NCI-H146 (cell line): ENCODE results near the gene SLC9B2.

ENCODE experiments used
- DNase-seq: peaks from one replicate; lab custom pipeline; 2025; lab: John Stamatoyannopoulos, UW

Gene SLC9B2, protein sequence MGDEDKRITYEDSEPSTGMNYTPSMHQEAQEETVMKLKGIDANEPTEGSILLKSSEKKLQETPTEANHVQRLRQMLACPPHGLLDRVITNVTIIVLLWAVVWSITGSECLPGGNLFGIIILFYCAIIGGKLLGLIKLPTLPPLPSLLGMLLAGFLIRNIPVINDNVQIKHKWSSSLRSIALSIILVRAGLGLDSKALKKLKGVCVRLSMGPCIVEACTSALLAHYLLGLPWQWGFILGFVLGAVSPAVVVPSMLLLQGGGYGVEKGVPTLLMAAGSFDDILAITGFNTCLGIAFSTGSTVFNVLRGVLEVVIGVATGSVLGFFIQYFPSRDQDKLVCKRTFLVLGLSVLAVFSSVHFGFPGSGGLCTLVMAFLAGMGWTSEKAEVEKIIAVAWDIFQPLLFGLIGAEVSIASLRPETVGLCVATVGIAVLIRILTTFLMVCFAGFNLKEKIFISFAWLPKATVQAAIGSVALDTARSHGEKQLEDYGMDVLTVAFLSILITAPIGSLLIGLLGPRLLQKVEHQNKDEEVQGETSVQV

DNA sequence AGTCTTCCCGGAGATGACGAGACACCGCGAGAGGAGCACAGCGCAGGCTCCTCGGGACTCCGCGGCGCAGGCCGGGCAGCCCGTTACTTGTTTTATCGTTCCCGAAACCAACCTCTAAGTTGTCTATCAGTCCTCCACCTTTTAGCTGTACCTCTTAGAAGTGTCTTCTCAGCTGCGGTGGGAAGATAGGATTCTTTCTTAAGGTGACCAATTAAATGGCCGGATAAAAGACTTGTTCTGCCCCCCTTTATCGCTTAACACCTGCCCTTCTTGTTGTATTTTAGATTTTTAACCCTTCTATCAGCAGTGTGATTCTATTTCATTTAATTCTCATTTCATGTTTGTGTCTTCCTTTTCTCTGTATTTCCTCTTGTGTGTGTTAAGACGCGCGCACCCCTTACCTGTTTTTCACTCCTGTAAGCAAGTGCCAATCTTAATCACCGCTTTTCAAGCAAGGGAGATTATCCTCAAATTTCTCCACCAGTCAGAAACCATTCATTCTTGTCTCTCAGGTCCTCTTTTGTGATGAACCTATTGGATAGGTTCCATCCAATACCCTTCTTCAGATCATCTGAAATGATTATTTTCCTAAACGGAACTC lies at the start of gene SLC9B2:
SLC9B2 (minus strand) TSS at position 15 of the 601 bp plus-strand sequence. CDS start 9,211 bp downstream, outside the sequence.
- no peak for DNase-seq

DNA sequence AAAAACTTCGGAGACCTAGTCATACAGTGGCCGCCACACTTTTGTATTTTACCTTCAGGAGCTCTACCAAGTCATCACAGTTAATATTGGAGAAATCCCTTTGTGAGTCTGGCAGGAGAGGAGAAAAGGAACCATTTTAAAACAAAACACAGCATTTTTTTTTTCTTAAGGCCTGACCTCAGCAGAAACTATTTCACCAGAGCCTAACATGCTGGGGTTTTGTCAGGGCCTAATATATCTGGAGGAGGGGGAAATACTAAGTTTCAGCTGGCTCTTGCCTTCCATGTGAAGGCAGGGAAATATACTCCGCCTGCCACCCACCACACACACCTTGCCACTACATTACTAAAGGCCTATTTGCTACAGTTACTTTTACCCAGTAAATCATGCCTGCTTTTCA lies 49.6 kb upstream of the SLC9B2 start:
- no peak for DNase-seq

DNA sequence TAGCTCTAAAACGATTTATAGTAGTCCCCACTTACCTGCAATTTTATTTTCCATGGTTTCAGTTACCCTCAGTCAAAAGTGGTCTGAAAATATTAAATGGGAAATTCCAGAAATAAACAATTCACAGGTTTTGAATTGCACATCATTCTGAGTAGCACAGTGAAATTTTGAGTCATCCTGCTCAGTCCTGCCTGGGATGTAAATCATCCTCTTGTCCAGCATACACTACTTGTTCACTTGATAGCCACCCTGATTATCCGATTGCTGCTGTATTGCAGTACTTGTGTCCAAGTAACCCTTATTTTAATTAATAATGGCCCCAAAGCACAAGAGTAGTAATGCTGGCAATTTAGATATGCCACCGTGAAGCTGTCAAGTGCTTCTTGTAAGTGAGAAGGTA lies 46.6 kb upstream of the SLC9B2 start:
- no peak for DNase-seq

DNA sequence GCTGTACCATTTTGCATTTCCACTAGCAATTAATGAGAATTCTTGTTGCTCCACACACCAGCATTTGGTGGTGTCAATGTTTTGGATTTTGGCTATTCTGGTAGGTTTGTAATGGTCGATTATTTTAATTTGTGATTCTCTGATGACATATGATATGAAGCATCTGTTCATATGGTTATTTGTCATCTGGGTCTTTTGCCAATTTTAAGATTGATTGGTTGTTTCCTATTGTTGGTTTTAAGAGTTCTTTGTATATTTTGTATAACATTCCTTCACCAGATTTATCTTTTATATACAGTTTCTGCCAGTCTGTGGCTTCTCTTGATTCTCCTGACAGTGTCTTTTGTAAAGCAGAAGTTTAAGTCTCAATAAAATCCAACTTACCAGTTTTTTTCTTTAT lies 41.6 kb upstream of the SLC9B2 start:
- DNase-seq: no peak

DNA sequence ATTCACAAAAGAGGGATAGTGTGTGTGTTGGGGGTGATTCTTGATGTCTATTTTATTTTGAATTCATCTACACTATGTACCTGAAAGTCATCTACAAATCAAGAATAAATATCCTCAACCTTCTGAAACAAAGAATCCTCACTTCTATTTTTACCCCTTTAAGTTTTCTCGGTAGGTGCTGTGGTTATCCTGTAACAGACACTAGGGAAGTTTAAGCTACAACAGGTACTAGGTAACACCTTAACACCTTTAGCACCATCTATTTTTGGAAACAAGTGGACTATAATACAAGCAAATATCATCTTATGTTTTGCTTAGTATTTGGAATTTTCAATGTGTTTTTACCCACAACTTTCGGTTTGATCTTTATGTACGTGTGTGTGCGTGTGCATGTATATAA lies 35.0 kb upstream of the SLC9B2 start:
- DNase-seq: no peak

DNA sequence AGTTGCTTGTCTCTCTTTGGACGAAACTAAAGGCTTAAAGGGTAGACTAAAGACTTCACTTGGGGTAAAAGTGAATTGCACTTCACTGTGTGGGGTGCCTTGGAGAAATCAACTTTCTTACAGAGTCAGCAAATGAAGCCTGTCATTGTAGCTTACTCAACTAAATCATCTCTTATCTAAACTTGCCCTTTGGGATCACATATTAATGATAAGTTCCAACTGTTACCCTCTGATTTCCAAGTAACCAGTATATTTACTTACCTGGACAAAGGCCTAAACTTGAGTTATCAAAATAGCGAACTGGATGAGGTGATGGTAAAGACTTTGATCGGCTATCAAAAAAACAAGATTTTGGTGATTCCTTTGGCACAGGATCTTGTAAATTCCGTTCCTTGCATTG lies 32.0 kb upstream of the SLC9B2 start:
- DNase-seq: no peak

DNA sequence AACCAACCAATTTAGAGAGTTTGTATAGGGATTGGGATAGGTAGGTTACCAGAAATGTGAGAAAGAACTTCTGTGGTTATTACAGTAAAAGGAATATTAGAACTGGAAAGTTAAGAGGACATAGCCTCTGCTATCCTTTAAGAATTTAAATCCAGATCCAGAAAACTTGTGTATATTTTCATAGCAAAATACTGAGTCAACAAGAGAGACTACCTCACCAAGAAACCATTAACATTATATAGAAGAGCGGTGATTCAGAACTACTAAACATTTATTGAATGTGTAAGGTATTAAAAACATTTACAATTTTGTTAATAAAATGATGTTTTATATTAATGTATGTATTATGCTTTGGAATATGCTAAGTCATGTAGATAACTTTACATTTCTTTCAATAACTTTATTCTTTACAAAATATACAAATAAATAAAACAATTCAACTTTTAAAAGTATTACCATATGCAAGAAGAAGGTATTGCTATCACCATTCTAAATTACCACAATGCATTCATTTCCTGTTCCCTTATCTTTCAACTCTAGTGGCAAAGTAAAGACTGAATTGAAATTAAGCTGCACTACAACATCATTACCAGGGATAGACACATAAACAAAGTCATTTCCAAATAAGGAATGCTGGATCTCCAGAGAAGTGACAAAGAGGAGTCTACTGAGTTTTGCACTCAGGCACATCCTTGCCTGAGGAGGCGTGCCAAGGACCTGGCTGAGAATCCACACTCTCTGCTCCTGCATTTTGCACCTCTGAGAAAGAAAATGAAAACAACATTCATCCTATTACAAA lies 29.2 kb upstream of the SLC9B2 start:
- DNase-seq: no peak

DNA sequence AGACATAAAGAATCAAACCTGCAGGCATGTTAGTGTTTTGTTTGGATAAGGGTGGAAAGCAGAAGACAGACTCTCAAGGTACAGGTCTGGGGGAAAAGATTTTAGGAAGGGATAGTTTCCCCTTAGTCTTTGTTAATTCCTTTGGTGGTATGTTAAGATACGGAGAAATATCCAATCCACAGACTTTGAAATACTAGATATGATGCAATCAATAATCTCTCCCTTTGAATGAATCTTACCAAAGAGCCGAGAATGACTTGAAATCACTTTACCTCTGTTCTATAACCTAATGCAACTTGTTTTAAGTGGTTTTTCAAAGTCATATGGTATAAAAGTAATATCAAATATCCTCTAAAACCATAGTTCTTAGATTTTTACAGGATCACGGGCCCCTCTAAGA lies 28.3 kb upstream of the SLC9B2 start:
- DNase-seq: no peak

DNA sequence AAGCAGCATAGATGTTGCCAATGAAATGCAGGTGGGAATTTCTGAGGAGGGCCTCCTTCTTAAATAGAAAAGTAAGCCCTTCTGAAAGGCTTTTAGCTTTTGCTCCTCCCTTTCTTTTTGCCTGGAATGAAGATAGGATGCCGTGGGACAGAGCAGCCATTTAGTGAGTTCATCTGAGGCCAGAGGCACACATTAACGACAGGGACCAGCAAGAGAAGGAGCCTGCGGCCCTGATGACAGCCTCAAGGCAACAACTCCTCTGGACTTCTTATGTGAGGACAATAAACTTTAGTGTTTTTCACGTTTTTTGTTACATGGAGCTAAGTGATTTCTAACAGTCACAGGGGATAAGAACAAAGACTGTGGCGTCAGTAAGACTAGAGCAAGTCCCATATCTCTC lies 24.1 kb upstream of the SLC9B2 start:
- DNase-seq: no peak

DNA sequence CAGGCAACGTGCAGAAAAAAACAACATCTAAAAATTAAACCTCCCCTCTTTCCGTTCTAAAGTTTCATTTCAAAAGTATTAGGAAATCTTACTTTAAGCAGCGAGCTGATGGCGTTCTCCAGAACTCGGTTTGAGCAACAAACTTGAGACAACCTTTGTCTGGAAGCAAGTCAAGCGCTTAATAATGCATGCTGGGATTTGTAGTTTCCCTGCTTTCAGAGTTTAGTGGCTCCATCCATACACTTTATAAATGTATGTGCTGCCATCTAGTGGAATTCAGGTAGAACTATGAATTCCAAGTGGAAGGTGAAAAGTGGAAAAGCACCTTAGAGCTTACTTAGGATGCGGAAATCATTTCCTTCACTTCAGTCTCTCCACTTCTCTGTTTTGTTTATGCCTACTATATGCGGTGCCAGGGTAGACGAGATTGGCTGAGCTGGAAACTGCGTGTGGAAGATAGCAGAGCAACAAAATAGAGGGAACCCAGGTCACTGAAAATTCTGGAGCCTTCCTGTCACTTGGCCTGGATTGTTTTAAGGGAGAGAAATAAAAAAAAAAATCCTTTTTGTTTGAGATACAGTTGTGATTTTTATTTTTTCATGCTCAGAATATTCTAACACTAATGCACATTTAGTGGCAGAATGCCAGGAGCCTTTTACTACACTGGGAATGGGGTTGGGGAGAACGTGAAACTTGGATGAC lies 23.3 kb upstream of the SLC9B2 start, which contains the start of gene BDH2:
BDH2 (minus strand) TSS at position 144 of the 702 bp plus-strand sequence. CDS start 3,580 bp downstream, outside the sequence.
- peak; percentile 58 for DNase-seq

DNA sequence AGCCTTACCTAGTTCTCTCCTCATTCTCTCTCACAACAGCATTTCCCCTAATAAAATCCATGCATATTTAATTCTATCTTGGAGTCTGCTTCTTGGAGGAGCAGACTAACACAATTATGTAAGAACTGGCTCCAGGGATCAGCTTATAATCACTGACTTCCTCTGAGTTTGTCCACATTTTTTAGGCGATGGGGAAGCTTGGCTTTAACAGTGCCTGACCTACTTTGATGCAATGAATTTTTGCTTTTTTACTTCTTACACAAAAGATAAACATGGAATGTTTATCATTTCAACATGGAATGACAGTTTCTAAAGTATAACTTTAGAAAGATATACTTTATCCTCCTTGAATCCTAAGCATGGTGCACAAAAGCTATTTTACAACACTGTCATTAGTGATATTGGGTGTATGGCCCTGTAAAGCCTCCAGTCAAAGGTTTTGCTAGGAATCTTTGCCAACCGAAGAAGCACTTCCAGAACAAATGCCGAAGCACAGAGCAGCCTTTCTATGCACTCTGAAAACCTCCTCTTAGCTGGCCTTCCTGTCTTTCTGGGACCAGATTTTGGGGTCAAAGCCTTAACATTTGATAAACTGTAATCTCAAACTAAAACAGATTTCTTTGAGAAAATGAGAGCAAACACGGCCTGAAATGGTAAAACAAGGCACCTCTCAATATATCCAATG lies 22.3 kb upstream of the SLC9B2 start:
- no peak for DNase-seq

DNA sequence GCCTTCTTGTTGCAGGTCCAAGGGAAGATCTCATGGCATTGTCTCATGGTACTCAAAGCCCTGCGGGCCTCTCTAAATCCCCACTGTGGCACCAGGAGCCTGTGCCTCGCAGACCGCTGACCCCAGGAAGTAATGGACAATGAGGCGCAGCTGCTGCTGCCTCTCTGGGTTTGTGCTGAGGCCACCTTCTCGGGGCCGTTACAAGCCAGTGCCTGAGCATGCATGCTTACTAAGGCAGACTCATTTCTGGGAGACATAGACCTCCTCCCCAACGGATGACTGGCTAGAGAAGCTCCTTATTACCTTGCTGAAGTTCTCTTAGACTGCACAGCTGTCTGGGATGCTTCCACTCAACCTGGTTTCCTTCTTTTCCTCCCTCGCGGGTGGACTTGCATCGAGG lies 21.8 kb upstream of the SLC9B2 start:
- no peak for DNase-seq

DNA sequence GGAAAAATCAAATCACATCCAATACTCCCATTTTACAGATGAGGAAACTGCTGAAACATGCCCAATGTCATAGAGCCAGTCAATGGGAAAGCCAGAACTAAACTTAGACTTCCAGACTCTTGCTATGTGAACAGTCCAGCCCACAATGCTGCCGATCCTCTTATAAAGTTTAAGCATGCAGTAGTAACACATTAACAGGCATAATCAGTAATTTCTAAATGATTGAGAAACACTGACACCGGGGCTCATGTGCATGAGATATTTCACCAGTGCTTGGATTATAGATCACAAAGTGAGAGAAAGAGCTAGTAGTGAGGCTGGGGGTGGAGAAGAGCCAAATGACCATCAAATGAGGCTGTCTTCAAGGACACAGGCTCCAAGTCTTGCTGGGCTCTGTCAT lies 20.6 kb upstream of the SLC9B2 start:
- no peak for DNase-seq

DNA sequence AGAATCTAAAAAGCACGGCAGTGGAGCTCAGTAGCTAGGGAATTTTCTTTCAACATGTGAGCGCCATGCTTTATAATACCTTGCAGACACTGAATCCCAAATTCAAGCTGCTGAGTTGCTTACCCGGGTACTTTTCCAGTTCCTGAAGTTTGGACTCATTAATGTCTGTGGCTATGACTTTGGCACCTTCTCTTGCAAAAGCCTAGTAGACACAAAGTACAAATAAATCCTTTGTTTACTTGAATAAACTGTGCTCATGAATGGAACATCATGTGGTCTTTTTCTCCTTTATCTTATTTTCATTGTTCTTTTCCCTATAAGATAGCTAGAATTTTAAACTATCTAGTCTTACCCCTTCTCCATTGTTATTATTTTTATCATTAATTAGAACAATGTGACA lies 18.5 kb upstream of the SLC9B2 start:
- DNase-seq: no peak

DNA sequence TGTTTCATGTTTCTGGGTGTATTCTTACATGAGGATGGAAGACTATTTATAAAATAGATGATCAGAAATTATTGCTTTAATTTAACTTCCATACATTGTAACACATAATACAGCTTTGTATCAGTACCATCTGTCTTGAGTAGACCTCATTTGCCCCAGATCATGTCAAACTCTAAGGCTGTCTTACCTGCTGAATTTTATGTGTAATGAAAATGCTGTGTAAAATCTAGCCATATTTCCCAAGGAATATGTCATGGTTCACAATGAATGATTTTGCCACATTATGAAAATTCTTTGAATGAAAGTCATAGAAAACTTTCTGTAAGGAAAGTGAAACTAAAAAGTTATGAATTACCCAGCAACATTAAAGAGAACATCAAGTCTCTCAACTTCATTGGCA lies 15.7 kb upstream of the SLC9B2 start:
- no peak for DNase-seq

DNA sequence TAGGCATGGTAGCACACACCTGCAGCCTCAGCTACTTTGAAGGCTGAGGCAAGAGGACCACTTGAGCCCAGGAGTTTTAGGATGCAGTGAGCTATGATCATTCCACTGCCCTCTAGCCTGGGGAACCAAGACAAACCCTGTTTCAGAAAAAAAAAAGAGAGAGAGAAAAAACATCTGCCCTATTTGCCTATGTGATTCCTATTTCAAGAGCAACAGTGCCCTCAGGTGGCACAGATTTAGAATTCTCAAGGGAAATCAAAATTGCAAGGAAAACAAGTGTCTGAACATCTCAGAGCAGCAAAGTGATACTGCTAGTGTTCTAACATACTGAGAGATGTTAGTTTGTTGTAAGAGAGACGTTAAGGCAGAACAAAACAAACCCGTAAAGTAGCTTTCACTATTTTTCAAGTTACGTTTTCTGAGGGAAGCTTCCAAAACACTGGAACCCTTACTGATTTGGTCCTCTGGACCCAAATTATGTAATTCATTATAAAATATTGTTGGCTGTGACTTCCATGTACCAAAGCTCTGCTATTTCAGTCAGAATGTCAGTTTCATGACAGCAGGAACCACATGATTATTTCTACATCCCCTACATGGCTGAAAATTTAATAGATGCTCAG lies 15.2 kb upstream of the SLC9B2 start:
- peak; percentile 24 for DNase-seq

DNA sequence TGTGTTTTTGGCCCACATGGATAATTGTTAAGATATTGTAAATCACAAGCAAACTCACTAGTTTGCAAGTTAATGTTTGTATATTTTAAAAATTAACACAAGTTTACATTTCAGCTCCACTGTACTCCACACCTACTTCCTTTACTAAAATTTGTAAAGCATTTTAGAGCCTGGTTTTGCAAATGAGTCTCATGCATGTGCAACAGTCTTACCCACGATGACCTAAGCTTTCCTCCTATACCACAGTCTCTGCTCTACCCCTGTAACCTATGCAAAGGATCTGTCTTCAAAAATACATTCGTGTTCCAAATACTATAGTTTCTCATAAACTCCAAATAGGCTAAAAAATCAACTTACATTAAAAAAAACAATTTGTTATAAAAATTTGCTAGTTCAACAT lies 12.9 kb upstream of the SLC9B2 start:
- no peak for DNase-seq

DNA sequence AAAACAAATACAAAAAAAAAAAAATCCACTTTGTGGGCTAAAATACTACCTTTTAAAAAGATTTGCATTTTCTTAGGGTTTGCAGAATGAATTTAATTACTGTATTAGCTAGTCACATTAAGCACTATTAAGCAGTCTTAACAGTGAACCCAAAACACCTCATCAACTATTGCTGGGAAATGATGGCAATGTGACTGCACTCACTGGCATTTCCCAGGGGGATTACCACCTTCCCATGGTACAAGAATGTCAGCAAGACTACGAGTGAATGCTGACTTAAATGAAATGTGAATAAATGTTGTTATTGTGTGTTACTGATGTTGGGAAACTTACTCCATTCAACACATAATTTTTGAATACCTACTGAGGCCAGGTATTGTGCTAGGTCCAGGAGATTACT lies 10.0 kb upstream of the SLC9B2 start:
- no peak for DNase-seq

DNA sequence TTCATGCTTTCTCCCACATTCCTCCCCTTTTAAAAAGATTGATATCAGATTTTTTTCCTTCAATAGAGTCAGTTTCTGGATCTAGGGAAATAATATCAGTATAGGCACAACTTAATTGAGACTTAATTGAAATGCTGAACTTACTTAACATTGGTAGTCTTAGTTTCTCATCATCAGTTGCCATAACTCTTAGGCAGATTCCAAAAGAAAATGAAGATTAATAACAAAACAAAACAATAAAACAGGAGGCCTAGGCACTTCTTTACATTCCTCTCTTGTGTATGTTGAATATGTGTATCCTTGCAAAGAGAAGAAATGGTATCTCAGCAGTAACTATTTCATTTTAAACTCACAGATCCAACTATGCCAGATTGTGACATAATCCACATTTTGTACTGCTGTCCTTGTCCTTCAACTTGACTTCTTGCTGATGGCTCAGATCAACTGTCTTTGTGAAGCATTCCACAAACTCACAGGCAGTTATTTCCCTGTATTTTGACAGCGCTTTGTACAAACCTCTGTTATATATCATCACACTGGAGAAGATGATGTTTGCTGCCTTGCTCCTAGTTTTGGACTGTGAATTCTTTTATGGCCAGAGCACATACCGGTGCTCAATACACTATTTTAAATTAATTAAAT lies 9.1 kb upstream of the SLC9B2 start:
- DNase-seq: no peak

DNA sequence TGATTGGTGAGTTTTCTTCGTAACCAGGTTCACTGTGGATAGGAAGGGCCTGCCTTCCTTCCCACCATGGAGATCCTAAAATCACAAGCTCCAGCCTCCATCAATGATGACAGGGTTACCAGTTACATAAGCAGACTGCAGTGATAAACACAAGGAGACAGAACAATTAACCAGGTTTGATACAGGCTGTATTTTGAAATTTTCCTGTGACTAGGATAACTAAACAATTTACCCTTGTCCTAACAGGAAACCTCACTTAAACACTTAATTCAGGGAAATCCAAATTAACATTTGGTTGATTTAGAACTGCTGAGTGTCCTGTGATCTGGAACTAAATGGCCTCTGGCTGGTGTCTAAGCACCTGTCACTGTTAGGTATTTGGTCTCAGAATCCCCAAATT lies 3.1 kb upstream of the SLC9B2 start:
- no peak for DNase-seq
